Osteocyte (in vitro differentiated cells): Measurements from ENCODE around the gene DDR2. TPM values are rescaled to one million over a fixed set of nuclear protein-coding genes. Genes with fewer than 3 reads are reported as not detected.

Experiments
- DNase-seq: peaks from one replicate; pipeline ENCODE4 v3.0.0; 2021; ENCODE audit warnings: mixed read lengths; ENCODE audit not compliant: unreplicated experiment; ENCODE audit errors: extremely low spot score
- H3K27ac Mint-ChIP-seq: one replicate; pipeline ENCODE4 v1.8.0; 2021; ENCODE audit warnings: mild to moderate bottlenecking, mixed read lengths; ENCODE audit not compliant: unreplicated experiment
- H3K27me3 Mint-ChIP-seq: one replicate; pipeline ENCODE4 v1.8.0; 2021; ENCODE audit warnings: mixed read lengths; ENCODE audit not compliant: unreplicated experiment
- H3K36me3 Mint-ChIP-seq: one replicate; pipeline ENCODE4 v1.8.0; 2021; ENCODE audit warnings: mixed read lengths; ENCODE audit not compliant: unreplicated experiment
- H3K4me1 Mint-ChIP-seq: one replicate; pipeline ENCODE4 v1.8.0; 2021; ENCODE audit warnings: mixed read lengths; ENCODE audit not compliant: unreplicated experiment
- H3K4me3 Mint-ChIP-seq: one replicate; pipeline ENCODE4 v1.8.0; 2021; ENCODE audit warnings: mild to moderate bottlenecking, moderate library complexity, mixed read lengths; ENCODE audit not compliant: unreplicated experiment
- H3K9me3 Mint-ChIP-seq: one replicate; pipeline ENCODE4 v1.8.0; 2021; ENCODE audit warnings: mixed read lengths; ENCODE audit not compliant: unreplicated experiment
- CTCF ChIP-seq: fragments of 200-600 bp; sonication (generic); IDR thresholded peaks from 2 replicates; pipeline ENCODE4 v1.5.0; 2021; ENCODE audit warnings: antibody characterized with exemption, mild to moderate bottlenecking, moderate library complexity
- total RNA-seq: library from RNA; stranded (reverse); gene quantifications from 2 replicates; pipeline ENCODE4 v1.2.1, GENCODE V29; 2021

Gene DDR2
- total RNA-seq, 1 donor from 2014 or later, result 173 TPM

- H3K27me3 Mint-ChIP-seq, result no peaks in the 10 kb centered on the region
- H3K27ac Mint-ChIP-seq, result no peak overlapping the region
- no peak for DNase-seq
- no peaks in the 10 kb centered on the region for H3K9me3 Mint-ChIP-seq
- no peak for TF ChIP-seq CTCF
- H3K36me3 Mint-ChIP-seq, result peaks cover 2% of the 10 kb centered on the region
- no peak overlapping the region for H3K4me3 Mint-ChIP-seq
- H3K4me1 Mint-ChIP-seq, result peaks cover 83% of the 10 kb centered on the region
Measured at GRCh38 chr1:162694911-162695310, 62.6 kb downstream of the DDR2 start.

- Mint-ChIP-seq H3K4me1 (peaks cover 75% of the 10 kb centered on the region), H3K27me3 (no peaks in the 10 kb centered on the region), H3K9me3 (no peaks in the 10 kb centered on the region), H3K4me3 (no peak overlapping the region), H3K27ac (peak overlapping the region; percentile 95), H3K36me3 (peaks cover 2% of the 10 kb centered on the region)
- TF ChIP-seq CTCF, result no peak
- DNase-seq, result no peak
Measured at GRCh38 chr1:162695687-162696086, 63.4 kb downstream of the DDR2 start.

GRCh38 chr1:162696286-162696862 is 64.1 kb downstream of the DDR2 start:
- TF ChIP-seq CTCF, result no peak
- Mint-ChIP-seq H3K27ac (peak overlapping the region; percentile 95), H3K4me1 (peaks cover 68% of the 10 kb centered on the region), H3K4me3 (peak overlapping the region; percentile 60), H3K27me3 (no peaks in the 10 kb centered on the region), H3K9me3 (no peaks in the 10 kb centered on the region), H3K36me3 (peaks cover 2% of the 10 kb centered on the region)
- peak; percentile 86 for DNase-seq

GRCh38 chr1:162697140-162697895 is 65.1 kb downstream of the DDR2 start:
- no peak for TF ChIP-seq CTCF
- peaks cover 59% of the 10 kb centered on the region for H3K4me1 Mint-ChIP-seq
- peak overlapping the region; percentile 60 for H3K4me3 Mint-ChIP-seq
- DNase-seq, result no peak
- H3K9me3 Mint-ChIP-seq, result no peaks in the 10 kb centered on the region
- peak overlapping the region; percentile 95 for H3K27ac Mint-ChIP-seq
- H3K27me3 Mint-ChIP-seq, result no peaks in the 10 kb centered on the region
- peaks cover 2% of the 10 kb centered on the region for H3K36me3 Mint-ChIP-seq

- H3K9me3 Mint-ChIP-seq, result no peaks in the 10 kb centered on the region
- H3K36me3 Mint-ChIP-seq, result no peaks in the 10 kb centered on the region
- no peak overlapping the region for H3K4me3 Mint-ChIP-seq
- DNase-seq, result no peak
- H3K27ac Mint-ChIP-seq, result no peak overlapping the region
- peaks cover 47% of the 10 kb centered on the region for H3K4me1 Mint-ChIP-seq
- H3K27me3 Mint-ChIP-seq, result no peaks in the 10 kb centered on the region
- no peak for TF ChIP-seq CTCF
Measured at GRCh38 chr1:162699366-162699765, 67.1 kb downstream of the DDR2 start.
